Measurements from ENCODE around the gene PSMD5.

The PSMD5 gene

GRCh38 chr9:120854596-120855327 is 12.0 kb upstream of the PSMD5 start:
- ChIA-PET CTCF (interaction anchor here (0.7 kb wide), 1 partner anchor 205 kb away, joined by 3 read pairs; no protein-coding TSS in a partner anchor), POLR2A (ENCODE audit: low non-redundant PET) (no interaction called here)
- TF ChIP-seq CTCF (conservative IDR thresholded peaks at IDR 0.05; ENCODE audit: low read depth) = no peak
- DNase-seq (ENCODE audit: low spot score) = no peak
- H3K27ac ChIP-seq = no peak overlapping the region

- DNase-seq (ENCODE audit: low spot score) = no peak
- no peak for TF ChIP-seq CTCF (conservative IDR thresholded peaks at IDR 0.05; ENCODE audit: low read depth)
- ChIA-PET CTCF (interaction anchor here (0.6 kb wide), 1 partner anchor 9 kb away, joined by 3 read pairs; no protein-coding TSS in a partner anchor), POLR2A (ENCODE audit: low non-redundant PET) (interaction anchor here (1.0 kb wide), 1 partner anchor 10 kb away, joined by 5 read pairs; no protein-coding TSS in a partner anchor)
- H3K27ac ChIP-seq = no peak overlapping the region
Measured at GRCh38 chr9:120853198-120853597, 10.5 kb upstream of the PSMD5 start.

- no peak overlapping the region for H3K27ac ChIP-seq
- no peak for TF ChIP-seq CTCF (conservative IDR thresholded peaks at IDR 0.05; ENCODE audit: low read depth)
- ChIA-PET CTCF (no interaction called here), POLR2A (ENCODE audit: low non-redundant PET) (interaction anchor here (1.0 kb wide), 1 partner anchor 9 kb away, joined by 5 read pairs; no protein-coding TSS in a partner anchor)
- no peak for DNase-seq (ENCODE audit: low spot score)
Measured at GRCh38 chr9:120852240-120853010, 9.7 kb upstream of the PSMD5 start.

- no peak for DNase-seq (ENCODE audit: low spot score)
- ChIA-PET CTCF (no interaction called here), POLR2A (ENCODE audit: low non-redundant PET) (no interaction called here)
- H3K27ac ChIP-seq = no peak overlapping the region
- TF ChIP-seq CTCF (conservative IDR thresholded peaks at IDR 0.05; ENCODE audit: low read depth) = no peak
Measured at GRCh38 chr9:120851449-120851848, 8.7 kb upstream of the PSMD5 start.

- POLR2A ChIA-PET (ENCODE audit: low non-redundant PET) = no interaction called here
- no peak overlapping the region for H3K27ac ChIP-seq
- CTCF ChIA-PET = no interaction called here
Measured at GRCh38 chr9:120850315-120850714, 7.6 kb upstream of the PSMD5 start.

More at GRCh38 chr9:120850315-120850714, 7.6 kb upstream of the PSMD5 start:
- DNase-seq (ENCODE audit: low spot score) = no peak
- no peak for TF ChIP-seq CTCF (conservative IDR thresholded peaks at IDR 0.05; ENCODE audit: low read depth)
